ENCODE measurements around the gene RASAL2.
A peak's percentile ranks its signal among the peaks of the same experiment; 100 is the strongest.

RASAL2 gene

DNA sequence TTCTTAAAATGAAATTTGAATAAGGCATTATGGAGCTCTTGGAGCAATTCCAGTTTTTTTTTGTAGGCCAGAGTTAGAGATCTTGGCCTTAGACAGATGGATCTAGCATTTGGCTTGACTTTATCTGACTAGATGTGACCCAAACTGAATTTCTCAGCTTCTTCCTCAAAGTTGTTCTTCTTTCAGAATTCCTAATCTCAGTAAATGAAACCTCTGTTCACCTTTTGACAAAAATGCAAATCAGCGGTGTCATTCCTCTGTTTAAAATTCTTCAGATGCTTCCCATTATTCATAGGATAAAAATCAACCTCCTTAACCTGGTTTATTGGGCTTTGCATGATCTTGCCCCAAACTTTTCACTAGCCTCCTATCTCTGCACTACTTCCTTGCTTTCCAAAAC, 177.6 kb downstream of the RASAL2 start:
- no peak for DNase-seq
- TF ChIP-seq GATA1 (IDR thresholded peaks at IDR 0.05; ENCODE audit: low read depth, low read length) (no peak), POLR2A (IDR thresholded peaks at IDR 0.05; ENCODE audit: low read length) (no peak)

DNA sequence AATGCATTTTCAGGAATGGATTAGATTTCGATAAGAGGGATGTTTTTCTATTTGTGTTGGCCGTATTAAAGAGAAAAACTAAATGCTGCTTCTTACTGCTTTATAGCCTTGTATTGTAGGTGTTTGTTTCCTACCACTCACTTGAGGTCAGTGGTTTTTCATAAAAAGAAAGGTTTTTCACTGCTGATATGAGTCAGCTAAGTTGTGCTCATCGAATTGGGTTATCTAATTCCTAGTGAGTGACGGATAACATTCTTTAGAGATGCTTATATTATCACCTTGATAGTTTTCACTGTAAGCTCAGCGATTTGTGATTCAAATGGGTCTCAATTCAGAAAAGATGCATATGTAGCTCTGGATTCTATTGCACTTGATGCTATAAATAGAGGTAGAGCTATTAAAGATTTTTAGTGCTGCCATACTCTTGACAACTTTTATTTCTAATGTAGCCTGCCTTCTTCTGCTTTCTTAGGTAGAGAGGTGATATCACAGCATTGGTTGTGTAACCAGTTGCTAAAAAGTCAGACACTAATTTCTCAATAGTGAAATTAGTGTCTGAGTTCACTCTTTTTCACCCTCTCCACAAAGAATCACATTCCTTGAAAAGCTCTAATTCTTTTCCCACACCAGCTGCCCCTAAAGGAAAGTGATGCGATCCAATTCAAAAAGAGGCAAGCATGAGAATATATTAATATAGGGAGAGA, 180.0 kb downstream of the RASAL2 start:
- no peak for TF ChIP-seq GATA1 (IDR thresholded peaks at IDR 0.05; ENCODE audit: low read depth, low read length)
- TF ChIP-seq POLR2A (IDR thresholded peaks at IDR 0.05; ENCODE audit: low read length) = no peak
- no peak for DNase-seq

- no peak for DNase-seq
- TF ChIP-seq GATA1 (IDR thresholded peaks at IDR 0.05; ENCODE audit: low read depth, low read length) = no peak
- no peak for TF ChIP-seq POLR2A (IDR thresholded peaks at IDR 0.05; ENCODE audit: low read length)
Measured at GRCh38 chr1:178275049-178275448, 181.1 kb downstream of the RASAL2 start.

DNA sequence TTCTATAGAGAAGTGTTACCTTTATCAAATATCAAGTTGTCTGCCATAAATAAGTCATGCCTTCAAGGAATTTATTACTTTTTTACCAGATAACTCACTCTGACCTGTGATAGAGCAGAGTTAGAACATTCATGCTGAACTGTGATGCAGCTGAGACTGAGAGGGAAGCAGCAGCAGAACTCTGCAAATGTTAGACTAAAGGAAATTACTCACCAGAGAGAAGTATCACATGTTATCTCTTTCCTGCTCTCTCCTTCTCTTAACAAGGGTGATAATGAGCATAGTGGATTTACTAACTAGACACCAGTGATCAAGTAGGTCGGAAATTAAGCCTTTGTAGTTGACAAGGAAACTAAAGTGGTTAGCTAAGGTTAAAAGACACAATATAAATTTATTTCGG, 181.6 kb downstream of the RASAL2 start:
- TF ChIP-seq GATA1 (IDR thresholded peaks at IDR 0.05; ENCODE audit: low read depth, low read length) = no peak
- no peak for TF ChIP-seq POLR2A (IDR thresholded peaks at IDR 0.05; ENCODE audit: low read length)
- DNase-seq = no peak

DNA sequence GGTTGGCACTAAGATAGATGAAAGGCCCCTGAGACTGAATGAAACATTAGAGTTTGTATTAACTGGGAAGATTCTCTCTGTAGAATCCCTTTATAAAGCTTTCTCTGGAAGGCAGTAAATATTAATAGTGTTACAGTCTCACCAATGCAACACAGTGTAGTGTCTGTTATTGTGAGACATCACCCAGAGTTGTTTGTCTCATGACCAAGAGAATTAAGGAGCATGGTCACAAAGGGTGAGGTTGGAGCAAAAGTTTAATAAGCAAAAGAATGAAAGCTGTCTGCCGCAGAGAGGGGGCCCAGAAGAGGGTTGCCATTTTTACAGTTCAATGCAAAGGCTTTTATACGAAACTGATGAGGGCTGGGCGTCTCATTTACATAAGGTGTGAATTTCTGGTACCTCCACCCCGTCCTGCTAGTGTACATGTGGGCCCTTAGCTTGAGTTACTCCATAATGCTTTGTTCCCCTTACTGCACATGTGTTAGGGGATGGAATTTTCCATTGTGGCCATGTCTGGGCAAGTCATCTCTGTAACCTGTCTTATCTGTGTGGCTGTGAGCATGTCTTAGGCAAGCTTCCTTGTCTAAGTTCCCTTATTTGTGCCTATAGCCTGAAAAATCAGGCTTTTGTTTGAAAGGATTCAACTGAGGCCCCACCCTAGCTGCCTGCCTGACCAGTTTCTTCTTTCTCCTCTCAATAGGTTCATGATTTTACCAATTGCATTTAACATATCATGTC, 184.1 kb downstream of the RASAL2 start:
- DNase-seq = peak in 1 of 2 experiments; percentile 7
- TF ChIP-seq POLR2A (IDR thresholded peaks at IDR 0.05; ENCODE audit: low read length) (no peak), GATA1 (IDR thresholded peaks at IDR 0.05; ENCODE audit: low read depth, low read length) (no peak)

GRCh38 chr1:178278916-178279686, 185.2 kb downstream of the RASAL2 start:
- TF ChIP-seq POLR2A (IDR thresholded peaks at IDR 0.05; ENCODE audit: low read length) = no peak
- no peak for TF ChIP-seq GATA1 (IDR thresholded peaks at IDR 0.05; ENCODE audit: low read depth, low read length)
- no peak for DNase-seq

- TF ChIP-seq GATA1 (IDR thresholded peaks at IDR 0.05; ENCODE audit: low read depth, low read length) (no peak), POLR2A (IDR thresholded peaks at IDR 0.05; ENCODE audit: low read length) (no peak)
- DNase-seq = peak; percentile 4
Measured at GRCh38 chr1:178282949-178283367, 189.1 kb downstream of the RASAL2 start.

DNA sequence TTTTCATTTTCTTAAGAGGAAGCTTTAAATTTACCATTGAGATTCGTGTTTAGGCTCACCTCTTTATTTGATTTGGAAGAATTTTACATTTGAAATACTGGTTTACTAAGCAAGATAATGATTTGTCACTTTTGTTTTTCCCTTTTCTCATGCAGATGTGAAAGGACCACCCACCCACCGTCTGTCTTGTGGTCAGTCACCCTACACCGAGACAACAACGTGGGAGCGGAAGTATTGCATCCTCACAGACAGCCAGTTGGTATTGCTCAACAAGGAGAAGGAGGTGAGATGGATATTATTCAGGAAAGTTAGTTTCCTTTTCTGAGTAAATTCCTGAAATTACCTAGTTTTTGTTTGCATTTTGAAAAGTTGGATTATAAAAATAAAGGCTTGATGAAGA, 189.5 kb downstream of the RASAL2 start:
- DNase-seq = no peak
- TF ChIP-seq POLR2A (IDR thresholded peaks at IDR 0.05; ENCODE audit: low read length) = no peak
- no peak for TF ChIP-seq GATA1 (IDR thresholded peaks at IDR 0.05; ENCODE audit: low read depth, low read length)

GRCh38 chr1:178284058-178284457, 190.2 kb downstream of the RASAL2 start:
- DNase-seq = no peak
- TF ChIP-seq GATA1 (IDR thresholded peaks at IDR 0.05; ENCODE audit: low read depth, low read length) (no peak), POLR2A (IDR thresholded peaks at IDR 0.05; ENCODE audit: low read length) (no peak)

DNA sequence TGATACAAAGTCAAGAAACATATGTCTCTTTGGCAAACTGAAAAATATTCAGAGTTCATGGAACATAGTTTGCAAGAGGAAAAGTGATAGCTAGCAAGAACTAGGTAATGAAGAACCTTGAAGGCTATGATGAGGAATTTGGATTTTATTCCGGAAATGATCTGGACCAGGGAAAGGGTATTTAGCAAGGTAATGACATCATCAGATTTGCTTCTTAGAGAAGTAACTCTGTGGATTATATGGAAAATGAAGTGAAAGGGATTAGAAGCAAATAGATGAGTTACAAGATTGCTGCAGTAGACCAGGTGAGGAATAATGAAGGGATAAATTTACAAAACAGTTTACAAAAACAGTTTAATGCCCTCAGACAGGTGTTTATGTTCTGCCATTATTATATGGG, 197.3 kb downstream of the RASAL2 start:
- no peak for TF ChIP-seq GATA1 (IDR thresholded peaks at IDR 0.05; ENCODE audit: low read depth, low read length)
- TF ChIP-seq POLR2A (IDR thresholded peaks at IDR 0.05; ENCODE audit: low read length) = no peak
- DNase-seq = no peak

- DNase-seq = no peak
- TF ChIP-seq POLR2A (IDR thresholded peaks at IDR 0.05; ENCODE audit: low read length) (no peak), GATA1 (IDR thresholded peaks at IDR 0.05; ENCODE audit: low read depth, low read length) (no peak)
Measured at GRCh38 chr1:178294654-178295053, 200.8 kb downstream of the RASAL2 start.

- TF ChIP-seq GATA1 (IDR thresholded peaks at IDR 0.05; ENCODE audit: low read depth, low read length) (no peak), POLR2A (IDR thresholded peaks at IDR 0.05; ENCODE audit: low read length) (no peak)
- no peak for DNase-seq
Measured at GRCh38 chr1:178300352-178300699, 206.4 kb downstream of the RASAL2 start.

DNA sequence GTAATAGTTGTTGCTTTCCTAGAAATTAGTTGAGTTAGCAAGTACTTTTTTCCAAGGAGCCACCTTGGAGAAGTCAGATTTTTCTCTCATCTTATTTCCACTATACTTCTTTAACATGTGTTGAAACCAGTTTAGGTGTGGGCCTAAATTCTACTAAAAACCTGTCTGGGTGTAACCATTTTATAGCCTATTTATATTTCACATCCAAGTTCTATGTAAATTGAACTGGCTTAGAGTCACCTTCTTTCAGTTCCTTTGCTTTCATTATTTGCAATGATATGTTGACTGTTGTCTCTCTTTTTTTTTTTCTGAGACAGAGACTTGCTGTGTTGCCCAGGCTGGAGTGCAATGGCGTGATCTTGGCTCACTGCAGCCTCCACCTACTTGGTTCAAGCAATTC, 207.2 kb downstream of the RASAL2 start:
- no peak for DNase-seq
- no peak for TF ChIP-seq GATA1 (IDR thresholded peaks at IDR 0.05; ENCODE audit: low read depth, low read length)
- no peak for TF ChIP-seq POLR2A (IDR thresholded peaks at IDR 0.05; ENCODE audit: low read length)

DNA sequence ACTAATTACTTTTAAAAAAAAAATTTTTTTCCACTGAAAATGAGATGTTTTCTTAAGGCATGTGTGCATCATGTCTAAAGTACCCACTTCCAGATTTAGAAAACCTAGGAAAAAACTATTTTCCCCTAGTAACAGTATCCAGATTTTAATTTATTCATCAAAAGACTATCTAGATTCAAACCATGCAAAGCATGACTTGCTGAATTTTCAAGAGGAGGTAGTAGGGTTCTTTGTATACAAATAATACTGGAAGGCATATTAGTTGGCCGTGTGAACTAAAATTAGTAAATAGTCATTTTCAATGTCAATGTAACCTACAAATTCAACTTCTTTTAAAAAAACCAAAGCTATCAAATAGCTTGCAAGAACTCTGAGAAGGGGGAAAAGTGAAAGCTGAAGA, 213.4 kb downstream of the RASAL2 start:
- DNase-seq = no peak
- no peak for TF ChIP-seq POLR2A (IDR thresholded peaks at IDR 0.05; ENCODE audit: low read length)
- TF ChIP-seq GATA1 (IDR thresholded peaks at IDR 0.05; ENCODE audit: low read depth, low read length) = no peak

Data from erythroblast (primary cell).